IMR-90 (cell line): ENCODE measurements around the gene IRF4. TPM values are rescaled to one million over a fixed set of nuclear protein-coding genes. Genes with fewer than 3 reads are reported as not detected.

Experiments
- ATAC-seq: fragments of 200-7000 bp; cut with Tn5 transposase; 2 replicates; pipeline ENCODE4 v1.9.1; 2020; ENCODE audit warnings: low read depth, mild to moderate bottlenecking, moderate library complexity
- BruUV-seq: library from RNA; stranded (reverse); fragments of 400-500 nt; replicated peaks from 2 replicates; lab custom pipeline; 2021; lab: Mats Ljungman, UMichigan
- CTCF ChIA-PET: fragments of 300-600 bp; formaldehyde crosslinking; extraction: SDS; loops from one replicate; lab custom pipeline; 2021; ENCODE audit warnings: antibody characterized with exemption; lab: Yijun Ruan, JAX
- POLR2A ChIA-PET: fragments of 300-600 bp; sonication (Branson Sonifier 250); formaldehyde crosslinking; loops from one replicate; lab custom pipeline; 2022; ENCODE audit warnings: antibody characterized with exemption; ENCODE audit not compliant: unreplicated experiment; lab: Charles Lee
- DNase-seq: peaks from one replicate; pipeline ENCODE4 v3.0.0; 2013
- H2AFZ ChIP-seq: replicated peaks from 2 replicates; pipeline ENCODE3; 2013; ENCODE audit warnings: low read length, mild to moderate bottlenecking; ENCODE audit not compliant: poor library complexity
- H2AK5ac ChIP-seq: 2 replicates; pipeline ENCODE4 v1.6.1; 2013; ENCODE audit warnings: low read depth, low read length, inconsistent platforms
- H2AK9ac ChIP-seq: replicated peaks from 2 replicates; pipeline ENCODE3; 2013; ENCODE audit warnings: mild to moderate bottlenecking, low read depth, low read length, moderate library complexity; ENCODE audit not compliant: poor library complexity
- H2BK120ac ChIP-seq: 2 replicates; pipeline ENCODE4 v1.6.1; 2013; ENCODE audit warnings: low read depth, low read length, inconsistent platforms
- H2BK15ac ChIP-seq: 3 replicates; pipeline ENCODE4 v1.6.1; 2013; ENCODE audit warnings: low read depth, low read length, inconsistent platforms
- H2BK20ac ChIP-seq: 2 replicates; pipeline ENCODE4 v1.6.1; 2013; ENCODE audit warnings: low read depth, mild to moderate bottlenecking, inconsistent platforms, low read length, moderate library complexity
- H2BK5ac ChIP-seq: 2 replicates; pipeline ENCODE4 v1.6.1; 2013; ENCODE audit warnings: mild to moderate bottlenecking, low read depth, low read length, inconsistent platforms; ENCODE audit not compliant: poor library complexity, severe bottlenecking
- H3K14ac ChIP-seq: replicated peaks from 2 replicates; pipeline ENCODE4 v1.6.1; 2013; ENCODE audit warnings: low read depth, low read length, inconsistent platforms
- H3K18ac ChIP-seq: 2 replicates; pipeline ENCODE4 v1.6.1; 2013; ENCODE audit warnings: low read depth, low read length, control low read depth
- H3K23ac ChIP-seq: 2 replicates; pipeline ENCODE4 v1.6.1; 2013; ENCODE audit warnings: low read depth, low read length, inconsistent platforms
- H3K27ac ChIP-seq: 2 replicates; pipeline ENCODE4 v1.5.1; 2013; ENCODE audit warnings: mild to moderate bottlenecking, control low read depth, low read length; ENCODE audit not compliant: insufficient read depth
- H3K27me3 ChIP-seq: 2 replicates; pipeline ENCODE4 v1.6.1; 2013; ENCODE audit warnings: low read length; ENCODE audit not compliant: control insufficient read depth, insufficient read depth
- H3K36me3 ChIP-seq: 2 replicates; pipeline ENCODE4 v1.6.1; 2013; ENCODE audit warnings: low read length, mixed read lengths; ENCODE audit not compliant: control insufficient read depth, insufficient read depth
- H3K4ac ChIP-seq: 2 replicates; pipeline ENCODE4 v1.6.1; 2013; ENCODE audit warnings: low read depth, low read length, inconsistent platforms
- H3K4me1 ChIP-seq: 2 replicates; pipeline ENCODE4 v1.6.1; 2013; ENCODE audit warnings: low read length, mixed read lengths; ENCODE audit not compliant: control insufficient read depth, insufficient read depth
- H3K4me2 ChIP-seq: 2 replicates; pipeline ENCODE4 v1.6.1; 2013; ENCODE audit warnings: low read depth, mild to moderate bottlenecking, control low read depth, low read length, moderate library complexity
- H3K4me3 ChIP-seq: 2 replicates; pipeline ENCODE4 v1.5.1; 2013; ENCODE audit warnings: low read depth, mild to moderate bottlenecking, control low read depth, low read length, moderate library complexity; ENCODE audit not compliant: insufficient read depth
- H3K56ac ChIP-seq: 2 replicates; pipeline ENCODE4 v1.6.1; 2013; ENCODE audit warnings: low read length, inconsistent platforms; ENCODE audit not compliant: insufficient read depth; ENCODE audit errors: extremely low read depth
- H3K79me1 ChIP-seq, 2 experiments: 2 replicates each; pipeline ENCODE4 v1.6.1; 2013; ENCODE audit warnings: low read length in 2 of 2, inconsistent platforms in 1 of 2, low read depth in 1 of 2
- H3K9ac ChIP-seq: 2 replicates; pipeline ENCODE4 v1.6.1; 2013; ENCODE audit warnings: low read depth, low read length, control low read depth
- H3K9me1 ChIP-seq: 2 replicates; pipeline ENCODE4 v1.6.1; 2013; ENCODE audit warnings: low read length, inconsistent platforms; ENCODE audit not compliant: insufficient read depth
- H3K9me3 ChIP-seq: 2 replicates; pipeline ENCODE4 v1.6.1; 2013; ENCODE audit warnings: low read length; ENCODE audit not compliant: control insufficient read depth, insufficient read depth
- H4K20me1 ChIP-seq: 2 replicates; pipeline ENCODE4 v1.6.1; 2013; ENCODE audit warnings: low read length, inconsistent platforms; ENCODE audit not compliant: insufficient read depth
- H4K5ac ChIP-seq: 2 replicates; pipeline ENCODE4 v1.6.1; 2013; ENCODE audit warnings: mild to moderate bottlenecking, low read depth, low read length, control low read depth
- H4K8ac ChIP-seq, 2 experiments: 2 replicates each; pipeline ENCODE4 v1.6.1; 2013; ENCODE audit warnings: low read depth in 2 of 2, low read length in 2 of 2, control low read depth in 1 of 2, inconsistent platforms in 1 of 2
- H4K91ac ChIP-seq: 2 replicates; pipeline ENCODE4 v1.6.1; 2013; ENCODE audit warnings: low read depth, low read length, inconsistent platforms; ENCODE audit not compliant: insufficient read depth
- CHD1 ChIP-seq: IDR thresholded peaks from 2 replicates; pipeline ENCODE4 v1.6.1; 2012; ENCODE audit warnings: low read depth, low read length, improper control_type of control experiment
- MAFK ChIP-seq: IDR thresholded peaks from 2 replicates; pipeline ENCODE4 v1.6.1; 2012; ENCODE audit warnings: low read depth, low read length, improper control_type of control experiment
- MXI1 ChIP-seq: IDR thresholded peaks from 2 replicates; pipeline ENCODE4 v1.6.1; 2012; ENCODE audit warnings: low read depth, mild to moderate bottlenecking, low read length, moderate library complexity, borderline replicate concordance
- RAD21 ChIP-seq: IDR thresholded peaks from 2 replicates; pipeline ENCODE4 v1.6.1; 2012; ENCODE audit warnings: low read length, improper control_type of control experiment
- SMC3 ChIP-seq: fragments of 150-350 bp; IDR thresholded peaks from 2 replicates; pipeline ENCODE4 v1.6.1; 2016; ENCODE audit warnings: low read depth, mild to moderate bottlenecking, antibody characterized with exemption, low read length, moderate library complexity
- USF2 ChIP-seq: fragments of 150-350 bp; IDR thresholded peaks from 2 replicates; pipeline ENCODE4 v1.6.1; 2017; ENCODE audit warnings: mild to moderate bottlenecking, antibody characterized with exemption, low read length, low read depth
- WGBS, 2 experiments: methylation state at CpG; one replicate each; pipeline versions ENCODE4 v1.1.5 to v1.1.7; 2013; ENCODE audit warnings: missing lambda C conversion rate in 2 of 2; ENCODE audit not compliant: insufficient read length in 1 of 2; ENCODE audit errors: extremely low coverage in 2 of 2; 5-methylcytosine and 5-hydroxymethylcytosine counted together
- dilution Hi-C: fragments of 300-500 bp; cut with HindIII; formaldehyde crosslinking; loops from one replicate; pipeline ENCODE4 v1.14.3; 2018; ENCODE audit warnings: low sequenced_read_pairs; ENCODE audit not compliant: unreplicated experiment
- in situ Hi-C: fragments of 300-500 bp; cut with MboI; formaldehyde crosslinking; loops from 3 replicates; pipeline ENCODE4 v1.14.3; 2019; ENCODE audit warnings: low sequenced_read_pairs, inconsistent platforms, mixed read lengths
- intact Hi-C: fragments of 100-400 bp; cut with micrococcal nuclease; formaldehyde crosslinking; loops from 2 replicates; pipeline ENCODE4 v1.10.0; 2022
- polyA plus RNA-seq, 3 experiments: library from polyadenylated mRNA; depleted of rRNA; stranded (reverse); fragments of >200 nt; gene quantifications; 2 replicates each; pipeline ENCODE4 v1.2.3, GENCODE V29; 2012; ENCODE audit warnings: low replicate concordance in 1 of 3
- total RNA-seq: library from RNA; depleted of rRNA; stranded (reverse); fragments of >200 nt; gene quantifications from 2 replicates; pipeline ENCODE4 v1.2.3, GENCODE V29; 2012
- TF ChIP-seq, protein P1 (sequence below): fragments of 150-350 bp; IDR thresholded peaks from 2 replicates; pipeline ENCODE4 v1.6.1; 2016; ENCODE audit warnings: low read depth, mild to moderate bottlenecking, low read length, moderate library complexity, borderline replicate concordance
- TF ChIP-seq, protein P2 (sequence below): conservative IDR thresholded peaks from 2 replicates; pipeline ENCODE4 v1.5.1; 2012; ENCODE audit warnings: mild to moderate bottlenecking, low read depth, low read length, improper control_type of control experiment

Gene IRF4
- total and polyA plus RNA-seq, 2 of the 4 experiments (the other 2 are of a cell fraction): not detected

DNA sequence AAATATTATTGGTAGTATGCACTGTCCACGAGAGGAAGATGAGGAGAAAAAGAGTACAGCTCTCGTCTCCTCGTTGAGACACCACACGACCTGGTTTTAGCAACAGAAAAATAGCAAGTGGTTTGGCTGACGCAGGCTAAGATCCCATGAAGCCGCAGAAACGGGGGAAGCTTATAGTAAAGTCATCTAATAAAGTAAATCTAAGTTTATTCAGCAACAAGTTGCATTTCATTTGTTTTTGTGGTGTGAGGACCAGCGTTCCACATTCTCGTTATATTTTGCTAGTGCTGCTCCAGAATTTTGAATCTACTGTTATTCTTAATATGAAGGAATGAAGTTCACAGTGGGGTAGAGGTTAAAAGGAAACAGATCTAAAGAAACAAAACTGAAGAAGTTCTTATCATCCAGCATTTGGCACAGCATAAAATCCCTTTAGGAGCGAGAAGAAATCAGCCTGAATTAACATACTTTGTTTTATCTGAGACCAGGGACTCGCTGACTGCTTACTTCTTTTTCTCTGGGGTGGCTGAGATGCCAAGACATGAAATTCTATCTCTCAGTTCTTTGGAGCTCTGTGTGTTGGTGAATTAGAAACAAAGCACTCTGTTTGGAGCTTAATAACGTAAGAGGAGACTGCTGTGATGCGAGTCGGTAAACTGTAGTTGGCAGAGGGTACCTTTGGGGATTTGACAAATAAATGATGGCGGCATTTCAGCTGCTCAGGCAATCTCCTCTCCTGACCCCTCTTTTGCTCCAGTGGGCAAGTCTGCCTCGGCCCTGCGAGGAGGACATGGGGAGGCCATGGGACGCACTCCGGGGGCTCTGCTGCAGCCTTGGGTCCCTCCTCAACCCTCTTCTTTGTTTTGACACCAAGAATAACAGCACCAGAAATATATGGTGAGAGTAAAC is 24.9 kb upstream of the IRF4 start:
- H3K56ac ChIP-seq: no peak overlapping the region
- no peak overlapping the region for H2BK20ac ChIP-seq
- H3K4ac ChIP-seq: no peak overlapping the region
- no peaks in the 10 kb centered on the region for H3K4me1 ChIP-seq
- 60% methylated on average over 9 of the region's 19 CpGs; no CpG with 5 or more reads in 1 of the 2 experiments for WGBS, 2 experiments
- H3K23ac ChIP-seq: no peak overlapping the region
- no peak overlapping the region for H2AK5ac ChIP-seq
- intact Hi-C loops (no loop called here), dilution Hi-C loops (no loop called here), in situ Hi-C loops (no loop called here)
- H3K27me3 ChIP-seq: peaks cover 14% of the 10 kb centered on the region; the same call in 1 of the 2 replicates
- no peaks in the 10 kb centered on the region for H3K36me3 ChIP-seq
- no peak overlapping the region for H3K14ac ChIP-seq
- TF ChIP-seq MXI1 (no peak), SMC3 (no peak), USF2 (no peak), CHD1 (no peak), MAFK (no peak), RAD21 (no peak)
- TF ChIP-seq, protein P1, sequence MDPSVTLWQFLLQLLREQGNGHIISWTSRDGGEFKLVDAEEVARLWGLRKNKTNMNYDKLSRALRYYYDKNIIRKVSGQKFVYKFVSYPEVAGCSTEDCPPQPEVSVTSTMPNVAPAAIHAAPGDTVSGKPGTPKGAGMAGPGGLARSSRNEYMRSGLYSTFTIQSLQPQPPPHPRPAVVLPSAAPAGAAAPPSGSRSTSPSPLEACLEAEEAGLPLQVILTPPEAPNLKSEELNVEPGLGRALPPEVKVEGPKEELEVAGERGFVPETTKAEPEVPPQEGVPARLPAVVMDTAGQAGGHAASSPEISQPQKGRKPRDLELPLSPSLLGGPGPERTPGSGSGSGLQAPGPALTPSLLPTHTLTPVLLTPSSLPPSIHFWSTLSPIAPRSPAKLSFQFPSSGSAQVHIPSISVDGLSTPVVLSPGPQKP: no peak
- TF ChIP-seq, protein P2, sequence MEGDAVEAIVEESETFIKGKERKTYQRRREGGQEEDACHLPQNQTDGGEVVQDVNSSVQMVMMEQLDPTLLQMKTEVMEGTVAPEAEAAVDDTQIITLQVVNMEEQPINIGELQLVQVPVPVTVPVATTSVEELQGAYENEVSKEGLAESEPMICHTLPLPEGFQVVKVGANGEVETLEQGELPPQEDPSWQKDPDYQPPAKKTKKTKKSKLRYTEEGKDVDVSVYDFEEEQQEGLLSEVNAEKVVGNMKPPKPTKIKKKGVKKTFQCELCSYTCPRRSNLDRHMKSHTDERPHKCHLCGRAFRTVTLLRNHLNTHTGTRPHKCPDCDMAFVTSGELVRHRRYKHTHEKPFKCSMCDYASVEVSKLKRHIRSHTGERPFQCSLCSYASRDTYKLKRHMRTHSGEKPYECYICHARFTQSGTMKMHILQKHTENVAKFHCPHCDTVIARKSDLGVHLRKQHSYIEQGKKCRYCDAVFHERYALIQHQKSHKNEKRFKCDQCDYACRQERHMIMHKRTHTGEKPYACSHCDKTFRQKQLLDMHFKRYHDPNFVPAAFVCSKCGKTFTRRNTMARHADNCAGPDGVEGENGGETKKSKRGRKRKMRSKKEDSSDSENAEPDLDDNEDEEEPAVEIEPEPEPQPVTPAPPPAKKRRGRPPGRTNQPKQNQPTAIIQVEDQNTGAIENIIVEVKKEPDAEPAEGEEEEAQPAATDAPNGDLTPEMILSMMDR: no peak
- H4K20me1 ChIP-seq: no peaks in the 10 kb centered on the region
- no peaks in the 10 kb centered on the region for H3K9me1 ChIP-seq
- H3K9me3 ChIP-seq: peaks cover 25% of the 10 kb centered on the region
- H2BK15ac ChIP-seq: no peak overlapping the region
- H3K18ac ChIP-seq: no peak overlapping the region
- H2BK120ac ChIP-seq: no peak overlapping the region
- H3K4me3 ChIP-seq: no peak overlapping the region
- no peak overlapping the region for H4K91ac ChIP-seq
- ATAC-seq: no peak
- H4K5ac ChIP-seq: no peak overlapping the region
- no peak for DNase-seq
- ChIA-PET POLR2A (no interaction called here), CTCF (interaction anchor here (0.9 kb wide), 1 partner anchor 10 kb away, joined by 3 read pairs; no protein-coding TSS in a partner anchor)
- no peak overlapping the region for H2AK9ac ChIP-seq
- H3K79me1 ChIP-seq: no peaks in the 10 kb centered on the region
- no TSS peak for BruUV-seq
- H3K4me2 ChIP-seq: no peak overlapping the region
- no peak overlapping the region for H2BK5ac ChIP-seq
- H4K8ac ChIP-seq: no peak overlapping the region
- no peak overlapping the region for H2AFZ ChIP-seq
- H3K9ac ChIP-seq: no peak overlapping the region
- H3K27ac ChIP-seq: no peak overlapping the region
